VCaP (cell line): ENCODE measurements around the gene PABPC1L.

ENCODE experiments used
- H3K27ac ChIP-seq: fragments of 450-650 bp; 2 replicates; pipeline ENCODE4 v1.5.1; 2017
- TF ChIP-seq, protein P1 (sequence below): fragments of 450-650 bp; conservative IDR thresholded peaks from 2 replicates; pipeline ENCODE4 v1.5.1; 2017; ENCODE audit warnings: mild to moderate bottlenecking, moderate library complexity

The PABPC1L gene

DNA sequence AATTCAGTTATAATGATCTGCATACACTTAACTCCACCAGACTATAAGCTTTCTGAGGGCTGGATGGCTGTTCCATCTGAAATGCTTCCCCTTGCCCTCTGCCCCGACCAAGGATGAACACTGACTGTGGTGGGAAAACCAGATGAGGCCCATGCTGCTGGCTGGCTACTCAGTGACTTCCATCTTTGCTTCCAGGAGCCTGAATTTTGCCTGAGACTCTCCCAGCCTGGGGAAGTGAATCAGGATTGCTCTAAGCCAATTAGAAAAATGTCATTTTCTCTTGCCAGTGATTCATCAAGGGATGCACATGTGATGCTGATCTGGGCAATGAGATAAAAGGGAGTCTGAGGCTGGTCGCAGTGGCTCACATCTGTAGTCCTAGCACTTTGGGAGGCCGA lies 52.0 kb downstream of the PABPC1L start:
- TF ChIP-seq, protein P1, sequence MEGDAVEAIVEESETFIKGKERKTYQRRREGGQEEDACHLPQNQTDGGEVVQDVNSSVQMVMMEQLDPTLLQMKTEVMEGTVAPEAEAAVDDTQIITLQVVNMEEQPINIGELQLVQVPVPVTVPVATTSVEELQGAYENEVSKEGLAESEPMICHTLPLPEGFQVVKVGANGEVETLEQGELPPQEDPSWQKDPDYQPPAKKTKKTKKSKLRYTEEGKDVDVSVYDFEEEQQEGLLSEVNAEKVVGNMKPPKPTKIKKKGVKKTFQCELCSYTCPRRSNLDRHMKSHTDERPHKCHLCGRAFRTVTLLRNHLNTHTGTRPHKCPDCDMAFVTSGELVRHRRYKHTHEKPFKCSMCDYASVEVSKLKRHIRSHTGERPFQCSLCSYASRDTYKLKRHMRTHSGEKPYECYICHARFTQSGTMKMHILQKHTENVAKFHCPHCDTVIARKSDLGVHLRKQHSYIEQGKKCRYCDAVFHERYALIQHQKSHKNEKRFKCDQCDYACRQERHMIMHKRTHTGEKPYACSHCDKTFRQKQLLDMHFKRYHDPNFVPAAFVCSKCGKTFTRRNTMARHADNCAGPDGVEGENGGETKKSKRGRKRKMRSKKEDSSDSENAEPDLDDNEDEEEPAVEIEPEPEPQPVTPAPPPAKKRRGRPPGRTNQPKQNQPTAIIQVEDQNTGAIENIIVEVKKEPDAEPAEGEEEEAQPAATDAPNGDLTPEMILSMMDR = no peak
- H3K27ac ChIP-seq = no peak overlapping the region

DNA sequence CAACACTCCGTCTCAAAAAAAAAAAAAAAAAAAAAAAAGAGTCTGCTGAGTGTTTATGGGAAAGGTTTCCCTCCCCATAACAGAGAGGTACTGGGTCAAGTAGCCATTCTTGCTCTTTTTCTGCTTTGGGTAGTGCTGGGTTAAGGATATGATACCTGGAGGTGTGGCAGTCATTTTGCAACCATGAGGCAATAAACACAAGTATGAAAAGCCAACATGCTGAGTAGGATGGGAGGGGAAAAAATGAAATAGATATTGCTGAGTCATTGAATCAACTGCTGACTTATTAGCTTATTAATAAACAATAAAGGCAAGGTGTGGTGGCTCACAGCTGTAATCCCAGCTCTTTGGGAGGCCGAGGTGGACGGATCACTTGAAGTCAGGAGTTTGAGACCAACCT lies 52.6 kb downstream of the PABPC1L start:
- H3K27ac ChIP-seq = no peak overlapping the region
- TF ChIP-seq, protein P1 = no peak

DNA sequence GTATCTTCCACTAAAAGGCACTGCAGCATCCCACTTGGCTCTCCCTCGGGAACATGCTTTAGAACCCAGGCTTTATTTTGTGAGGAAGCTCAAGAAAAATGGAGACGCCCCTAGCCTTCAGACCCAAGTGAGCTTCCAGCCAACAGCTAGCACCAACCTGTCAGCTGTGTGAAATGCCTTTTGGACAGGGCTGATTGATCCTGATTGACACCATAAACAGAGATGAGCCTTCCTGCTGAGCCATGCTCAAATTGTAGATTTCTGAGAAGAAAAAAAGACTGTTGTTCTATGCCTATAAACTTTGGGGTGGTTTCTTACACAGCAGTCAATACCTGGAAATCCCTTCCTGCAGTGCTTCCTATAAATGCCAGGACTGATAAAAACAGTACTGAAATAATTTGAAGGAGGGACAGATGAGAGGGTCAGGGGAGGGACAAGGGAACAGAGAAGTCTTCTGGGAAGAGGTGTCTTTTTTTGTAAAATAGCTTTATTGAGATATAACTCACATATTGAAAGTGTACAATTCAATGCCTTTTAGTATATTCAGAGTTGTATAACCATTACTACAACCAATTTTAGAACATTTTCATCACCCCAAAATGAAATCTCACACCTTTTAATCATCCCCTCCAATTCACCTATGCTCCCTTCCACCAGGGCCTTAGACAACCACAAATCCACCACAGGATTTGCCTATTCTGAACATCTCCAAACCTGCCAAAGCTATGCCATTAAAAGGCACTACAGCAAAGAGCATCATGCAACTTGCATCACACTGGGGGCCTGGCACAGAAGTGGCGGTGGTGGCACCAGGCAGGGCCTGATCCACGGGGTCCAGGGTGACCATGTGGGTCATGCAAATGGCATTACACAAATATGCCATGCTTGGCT lies 53.7 kb downstream of the PABPC1L start:
- no peak overlapping the region for H3K27ac ChIP-seq

DNA sequence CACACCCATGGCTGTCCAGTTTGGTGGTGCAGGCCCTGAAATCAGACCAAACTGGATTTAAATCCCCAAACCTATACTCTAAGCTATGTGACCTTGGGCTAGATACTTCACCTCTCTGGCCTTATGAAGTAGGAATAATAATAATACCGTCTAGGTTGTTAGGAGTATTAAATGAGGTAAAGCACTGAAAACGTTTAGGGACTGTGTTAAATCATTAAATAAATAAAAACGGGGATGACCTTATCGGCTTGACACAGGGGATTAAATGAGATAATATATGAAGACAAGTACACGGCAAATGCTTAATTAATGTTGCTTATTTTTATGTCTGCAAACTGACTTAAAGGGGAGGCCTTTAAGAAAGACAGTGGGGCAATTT lies 55.8 kb downstream of the PABPC1L start:
- H3K27ac ChIP-seq = peak overlapping the region; percentile 77
- TF ChIP-seq, protein P1 = no peak

More for the DNA sequence above, 53.7 kb downstream of the PABPC1L start:
- TF ChIP-seq, protein P1 = no peak

DNA sequence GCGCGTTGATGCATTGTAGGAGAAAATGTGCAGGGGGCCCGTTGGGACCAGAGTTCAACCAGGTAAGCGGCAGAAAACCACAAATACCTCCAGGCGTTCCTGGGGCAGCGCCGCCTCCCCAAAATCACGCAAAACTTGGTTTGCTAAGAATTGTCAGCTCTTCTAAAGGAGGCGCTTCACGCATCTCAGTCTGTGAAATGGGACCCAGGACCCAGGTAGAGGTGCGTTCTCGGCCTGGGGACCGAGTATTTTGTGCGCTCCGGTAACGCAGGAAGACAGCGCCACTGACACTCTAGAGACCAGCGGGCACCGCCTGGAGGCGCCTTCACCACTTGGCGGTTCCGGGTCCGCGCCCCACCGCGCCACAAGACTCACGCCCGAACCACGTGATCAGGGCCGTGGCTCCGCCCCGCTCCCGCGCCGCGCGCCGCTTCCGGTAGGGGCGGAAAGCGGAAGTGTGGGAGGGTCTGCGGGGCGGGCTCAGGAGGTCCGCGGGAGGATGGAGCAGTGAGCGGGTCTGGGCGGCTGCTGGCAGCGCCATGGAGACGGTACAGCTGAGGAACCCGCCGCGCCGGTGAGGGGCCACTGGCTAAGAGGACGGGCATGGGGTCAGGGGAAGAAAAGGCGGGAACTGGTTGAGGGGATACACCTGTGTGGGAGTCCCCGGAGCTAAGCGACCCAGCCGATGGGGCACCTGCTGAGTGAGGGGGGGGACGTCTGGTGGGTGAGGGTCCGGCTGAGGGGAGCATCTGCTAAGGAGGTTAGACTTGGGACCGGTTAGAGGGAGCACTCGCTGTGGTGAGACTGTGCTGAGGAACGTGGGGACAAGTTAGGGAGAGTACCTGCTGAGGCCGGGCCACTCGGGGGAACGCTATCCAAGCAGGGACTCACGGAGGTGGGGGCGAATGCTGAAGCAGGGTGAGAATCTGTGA lies 56.4 kb downstream of the PABPC1L start, which contains the start of gene STK4:
Gene STK4, plus strand, starts transcription at position 483 of the 932 bp plus-strand sequence. Its CDS starts 57 bp downstream, at position 540.
- H3K27ac ChIP-seq = peak within 1 kb of the TSS; percentile 77
- TF ChIP-seq, protein P1 = peak; percentile 74

DNA sequence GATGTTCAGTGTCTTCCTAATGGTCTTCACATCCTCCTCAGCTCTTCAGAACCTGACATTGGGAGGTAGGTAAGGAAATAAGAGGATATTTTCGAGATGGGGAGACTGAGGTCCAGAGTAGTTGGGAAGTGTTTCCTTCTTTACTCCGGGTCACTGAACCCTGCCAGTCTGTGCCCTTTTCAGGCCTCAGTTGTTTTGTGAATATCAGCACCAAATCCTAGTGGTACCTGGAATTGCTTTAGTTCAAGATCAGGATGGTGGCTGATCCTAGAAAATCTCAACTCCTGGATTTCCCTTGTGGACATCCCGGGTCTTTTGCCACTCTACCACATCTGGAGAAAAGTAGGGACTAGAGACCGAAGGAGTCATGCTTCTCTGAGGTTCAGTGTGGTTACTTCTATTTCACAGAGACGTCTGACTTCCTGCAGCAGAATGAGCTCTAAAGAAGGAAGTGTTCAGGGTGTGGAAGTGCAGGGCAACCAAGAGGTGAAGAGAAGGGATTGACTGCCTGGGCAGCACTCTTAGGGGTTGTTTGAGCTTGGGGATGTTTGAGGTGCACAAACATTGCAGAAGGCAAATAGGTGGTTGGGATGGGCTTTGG lies 57.4 kb downstream of the PABPC1L start:
- peak overlapping the region; percentile 77 for H3K27ac ChIP-seq
- TF ChIP-seq, protein P1 = no peak
